ENCODE data around the gene CDCP2.
A peak's percentile ranks its signal among the peaks of the same experiment; 100 is the strongest.
"Not testable (repeated sequence)": the region's sequence is repeated elsewhere in the genome, so short reads cannot be mapped to it uniquely, and the experiment has no call there.

The CDCP2 gene

DNA sequence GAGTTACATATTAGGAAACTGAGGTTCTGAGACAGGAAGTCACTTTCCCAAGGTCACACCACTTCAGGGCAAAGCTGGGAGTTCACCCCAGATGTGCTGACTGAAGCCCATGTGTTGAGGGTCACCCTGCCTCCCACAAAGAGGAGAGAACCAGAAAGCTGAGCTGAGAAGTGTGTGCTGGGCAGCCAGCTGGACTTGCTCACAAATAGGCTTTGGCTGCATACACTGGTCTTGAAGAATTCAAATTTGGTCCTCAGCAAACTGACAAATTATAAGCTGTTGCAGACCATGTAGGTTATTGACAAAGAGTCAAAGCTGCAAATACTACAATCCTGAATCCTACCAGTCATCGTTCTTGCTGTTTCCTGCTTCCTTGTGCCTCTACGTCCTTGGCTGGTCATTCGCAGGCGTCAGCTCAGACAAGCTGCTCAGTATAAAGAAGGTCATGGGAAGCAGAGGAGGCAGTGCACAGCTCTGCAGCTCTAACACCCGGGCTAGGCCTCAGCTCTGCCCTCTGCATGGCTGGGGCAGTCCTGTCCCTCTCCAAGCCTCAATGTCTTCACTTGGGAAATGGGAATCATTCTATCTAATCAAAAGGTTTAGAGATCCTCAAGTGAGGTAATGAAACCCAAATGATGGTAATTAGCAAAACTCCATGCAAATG lies 40.0 kb downstream of the CDCP2 start:
- DNase-seq = no peak

DNA sequence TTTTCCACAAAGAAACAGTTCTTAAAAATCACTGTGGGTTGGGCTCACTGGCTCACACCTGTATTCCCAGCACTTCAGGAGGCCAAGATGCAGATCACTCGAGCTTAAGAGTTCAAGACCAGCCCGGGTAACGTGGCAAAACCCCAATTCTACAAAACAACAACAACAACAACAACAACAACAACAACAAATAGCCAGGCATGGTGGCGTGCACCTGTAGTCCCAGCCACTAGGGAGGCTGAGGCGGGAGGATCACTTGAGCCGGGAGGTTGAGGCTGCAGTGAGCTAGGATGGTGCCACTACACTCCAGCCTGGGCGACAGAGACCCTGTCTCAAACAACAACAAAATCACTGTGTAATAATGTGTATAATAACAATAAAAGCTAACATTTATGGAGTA lies 40.8 kb downstream of the CDCP2 start:
- DNase-seq = no peak

DNA sequence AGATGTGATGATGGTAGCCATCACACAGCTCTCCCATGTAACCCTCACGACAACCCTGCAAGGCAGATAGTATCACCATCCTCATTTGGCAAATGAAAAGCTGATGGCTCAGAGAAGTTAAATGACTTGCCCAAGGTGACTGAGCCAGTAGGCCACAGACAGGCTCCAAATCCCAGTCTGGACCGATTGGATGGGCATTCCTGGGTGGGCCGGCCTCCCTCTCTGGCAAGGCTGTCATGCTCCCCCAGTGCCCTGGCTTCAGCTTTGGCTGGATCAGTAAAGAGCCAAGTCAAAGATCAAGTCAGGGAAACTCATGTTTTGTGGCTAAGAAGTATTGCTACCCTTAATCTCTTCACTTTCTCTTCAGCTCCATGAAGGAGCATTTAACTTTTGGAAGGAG lies 41.2 kb downstream of the CDCP2 start:
- DNase-seq = no peak

DNA sequence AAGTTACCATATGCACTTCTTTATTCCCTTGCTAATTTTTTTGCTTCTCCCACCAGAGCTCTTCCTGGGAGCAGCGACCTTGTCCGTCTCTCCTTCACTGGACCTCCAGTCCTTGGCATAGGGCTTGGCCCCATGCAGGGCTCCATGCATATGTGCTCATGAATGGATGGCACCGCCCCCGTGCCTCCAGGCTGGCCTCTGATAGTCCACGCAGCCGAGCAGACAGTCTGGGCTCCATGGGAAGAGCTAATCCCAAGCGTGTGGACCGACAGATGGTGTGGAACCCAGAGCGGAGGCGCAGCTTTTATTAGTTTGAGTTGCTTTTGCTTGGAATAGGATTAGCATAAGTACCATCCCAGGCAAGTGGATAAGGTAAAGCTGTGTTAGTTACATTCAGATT lies 41.8 kb downstream of the CDCP2 start:
- no peak for DNase-seq

DNA sequence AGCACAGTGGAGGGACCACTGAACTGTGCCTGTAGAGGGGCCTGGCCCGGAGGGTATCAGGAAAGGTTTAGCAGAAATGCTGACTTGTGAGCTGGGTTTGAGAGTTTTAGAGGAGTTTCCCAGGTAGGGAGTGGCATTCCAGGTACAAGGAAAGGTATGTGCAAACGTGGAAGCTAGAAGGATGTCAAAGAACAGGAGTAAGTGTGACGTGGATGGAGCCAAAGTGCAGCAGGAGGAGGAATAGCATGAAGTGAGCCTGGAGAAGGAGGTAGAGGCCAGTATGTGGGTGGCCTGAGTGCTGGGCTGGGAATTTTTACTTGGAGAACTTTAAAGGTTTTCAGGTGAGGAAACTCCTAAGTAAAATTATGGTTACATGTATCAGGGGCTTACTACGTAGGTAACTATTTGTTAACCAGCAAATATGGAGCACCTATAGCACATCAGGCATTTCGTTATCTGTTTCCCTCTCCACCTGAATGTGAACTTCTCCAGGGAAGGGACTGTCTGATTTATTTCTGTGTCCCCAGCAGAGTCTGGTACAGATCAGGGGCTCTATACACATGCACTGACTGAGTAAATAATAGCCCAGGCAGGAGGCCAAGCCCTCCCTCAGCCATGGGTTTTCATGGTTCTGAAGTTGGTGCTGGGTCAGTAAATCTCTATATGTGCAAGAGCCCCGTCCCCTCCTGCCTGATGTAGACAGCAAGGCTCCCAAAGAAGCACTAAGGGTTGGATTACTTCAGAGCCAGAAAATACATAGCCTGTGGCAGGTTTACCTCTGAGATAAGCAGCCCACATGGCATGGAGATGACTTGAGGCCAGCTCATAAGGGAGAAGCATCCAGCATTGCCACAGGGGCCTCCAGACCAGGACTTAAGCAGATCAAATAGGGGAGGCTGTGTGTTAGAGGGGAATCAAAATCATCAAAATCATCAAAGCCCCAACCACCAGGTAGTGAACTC lies 43.4 kb downstream of the CDCP2 start:
- DNase-seq = no peak

DNA sequence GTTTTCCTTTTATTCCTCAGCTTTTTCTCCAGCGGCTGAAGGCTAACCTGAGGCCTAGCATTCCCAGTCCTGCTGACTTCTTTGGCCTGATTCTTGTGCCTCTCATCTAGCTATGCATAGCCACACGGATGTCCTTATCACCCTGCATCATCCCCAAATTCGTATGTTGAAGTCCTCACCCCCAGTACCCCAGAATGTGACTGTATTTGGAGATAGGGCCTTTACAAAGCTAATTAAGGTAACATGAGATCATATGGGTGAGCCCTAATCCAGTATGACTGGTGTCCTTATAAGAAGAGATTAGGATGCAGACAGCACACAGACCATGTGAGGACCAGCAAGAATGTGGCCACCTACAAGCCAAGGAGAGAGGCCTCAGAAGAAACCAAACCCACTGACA lies 44.6 kb downstream of the CDCP2 start:
- no peak for DNase-seq

DNA sequence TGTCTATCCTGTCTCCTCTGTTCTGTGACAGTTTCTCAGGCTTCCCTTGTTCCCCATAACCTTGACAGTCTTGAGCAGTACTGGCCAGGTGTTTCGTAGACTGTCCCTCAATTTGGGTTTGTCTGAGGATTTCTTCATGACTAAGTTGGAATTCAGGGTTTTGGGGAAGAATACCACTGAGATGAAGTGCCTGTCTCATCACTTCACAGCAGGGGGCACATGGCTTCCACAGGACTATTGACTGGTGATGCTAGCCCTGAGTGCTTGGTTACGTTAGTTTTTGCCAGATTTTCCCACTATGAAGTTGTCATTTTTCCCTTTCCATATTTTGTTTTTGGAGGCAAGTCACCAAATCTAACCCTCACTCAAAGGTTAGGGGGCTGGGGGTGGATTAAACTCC lies 45.7 kb downstream of the CDCP2 start:
- no peak for DNase-seq

DNA sequence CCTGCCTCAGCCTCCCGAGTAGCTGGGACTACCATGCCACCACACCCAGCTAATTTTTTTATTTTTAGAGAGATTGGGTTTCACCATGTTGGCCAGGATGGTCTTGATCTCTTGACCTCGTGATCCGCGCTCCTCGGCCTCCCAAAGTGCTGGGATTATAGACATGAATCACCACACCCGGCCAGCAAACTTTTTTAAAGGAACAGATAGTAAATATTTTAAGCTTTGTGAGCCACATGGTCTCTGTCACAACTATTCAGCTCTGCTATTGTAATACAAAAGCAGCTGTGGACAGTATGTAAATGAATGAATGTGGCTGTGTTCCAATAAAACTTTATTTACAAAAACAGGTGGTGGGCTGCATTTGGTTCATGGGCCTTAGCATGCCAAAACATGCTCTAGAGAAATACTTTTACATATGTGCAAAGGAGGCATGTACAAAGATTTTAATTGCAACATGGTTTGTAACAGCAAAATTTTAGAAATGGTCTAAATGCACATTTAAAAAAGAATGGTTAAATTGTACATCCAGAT lies 47.0 kb downstream of the CDCP2 start:
- DNase-seq = no peak

DNA sequence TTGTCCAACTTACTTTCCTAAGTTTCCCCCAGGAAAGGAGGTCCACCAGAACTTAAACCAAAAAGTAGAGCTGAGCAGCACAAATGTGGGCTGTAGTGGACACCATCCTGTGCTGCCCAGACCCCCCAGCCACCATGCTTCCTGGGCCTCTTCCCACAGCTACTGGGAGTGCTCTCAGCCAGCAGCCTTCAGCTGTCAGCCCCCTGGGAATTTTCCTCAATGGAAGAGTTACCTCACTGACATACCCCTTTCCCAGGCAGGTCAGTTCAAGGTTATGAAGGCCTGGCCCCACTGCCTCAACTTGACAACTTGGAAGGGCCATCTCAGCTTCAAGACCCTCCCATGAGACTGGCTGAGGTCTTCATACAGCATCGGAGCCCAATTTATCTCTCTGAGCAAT lies 47.7 kb downstream of the CDCP2 start:
- DNase-seq = no peak

DNA sequence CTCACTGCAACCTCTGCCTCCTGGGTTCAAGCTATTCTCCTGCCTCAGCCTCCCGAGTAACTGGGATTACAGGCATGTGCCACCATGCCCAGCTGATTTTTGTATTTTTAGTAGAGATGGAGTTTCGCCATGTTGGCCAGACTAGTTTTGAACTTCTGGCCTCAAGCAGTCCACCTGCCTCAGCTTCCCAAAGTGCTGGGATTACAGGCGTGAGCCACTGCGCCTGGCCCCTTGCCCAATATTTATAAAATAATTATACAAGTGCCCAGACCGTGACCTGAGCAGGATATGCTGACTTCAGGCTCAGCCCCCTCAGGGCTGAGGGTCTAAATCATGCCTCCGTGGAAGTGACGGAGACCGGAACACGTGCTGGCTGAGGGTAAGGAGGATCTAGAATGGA lies 48.2 kb downstream of the CDCP2 start:
- DNase-seq = not testable (repeated sequence)

DNA sequence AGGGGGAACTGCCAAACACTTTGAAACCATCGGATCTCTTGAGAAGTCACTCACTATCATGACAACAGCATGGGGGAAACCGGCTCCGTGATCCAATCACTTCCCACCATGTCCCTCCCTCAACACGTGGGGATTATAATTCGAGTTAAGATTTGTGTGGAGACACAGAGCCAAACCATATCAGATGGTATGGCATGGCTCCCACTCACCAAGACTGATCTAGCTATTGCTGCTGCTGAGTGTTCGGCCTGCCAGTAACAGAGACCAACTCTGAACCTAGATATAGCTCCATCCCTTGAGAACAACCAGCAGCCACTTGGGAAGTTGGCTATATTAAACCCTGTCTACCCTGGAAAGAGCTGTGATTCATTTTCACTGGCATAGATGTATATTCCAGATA lies 49.4 kb downstream of the CDCP2 start:
- no peak for DNase-seq

DNA sequence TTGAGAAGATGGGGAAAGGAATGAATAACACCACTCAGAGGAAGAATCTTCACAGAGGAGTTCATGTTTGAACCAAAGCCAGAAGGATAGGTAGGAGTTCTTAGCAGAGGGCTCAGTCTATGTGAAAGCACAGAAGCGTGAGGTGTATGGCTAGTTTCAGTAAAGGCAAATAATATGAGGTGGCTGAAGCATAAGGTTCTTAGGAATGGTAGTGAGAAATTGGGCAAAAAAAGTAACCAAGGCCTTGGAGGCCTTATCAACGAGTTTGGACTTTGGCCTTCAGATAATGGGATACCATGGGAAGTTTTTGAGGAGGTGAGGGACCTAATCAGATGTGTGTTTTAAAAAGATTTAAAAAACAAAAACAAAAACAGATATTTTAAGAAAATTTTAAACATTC lies 52.3 kb downstream of the CDCP2 start:
- DNase-seq = no peak

DNA sequence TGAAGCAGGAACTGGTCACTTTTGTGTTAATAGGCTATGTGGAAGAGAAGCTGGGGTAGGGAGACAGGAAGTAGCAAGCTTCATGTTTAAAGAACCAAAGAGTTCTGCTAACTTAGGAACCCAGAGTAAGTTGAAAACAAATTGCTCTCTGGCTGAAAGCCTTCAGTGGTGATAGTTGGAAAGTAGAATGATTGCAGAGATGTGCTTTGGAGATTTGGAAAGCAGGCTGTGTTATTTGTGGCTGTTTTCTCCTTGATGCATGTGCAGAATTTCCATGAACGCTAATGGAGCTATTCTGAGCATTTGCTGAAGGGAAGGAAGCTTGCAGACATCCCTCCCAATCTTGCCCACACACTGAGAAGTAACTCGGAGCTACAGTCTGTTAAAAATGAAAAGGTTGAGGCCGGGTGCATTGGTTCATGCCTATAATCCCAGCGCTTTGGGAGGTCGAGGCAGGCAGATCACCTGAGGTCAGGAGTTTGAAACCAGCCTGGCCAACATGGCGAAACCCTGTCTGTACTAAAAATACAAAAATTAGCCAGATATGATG lies 53.7 kb downstream of the CDCP2 start:
- no peak for DNase-seq

DNA sequence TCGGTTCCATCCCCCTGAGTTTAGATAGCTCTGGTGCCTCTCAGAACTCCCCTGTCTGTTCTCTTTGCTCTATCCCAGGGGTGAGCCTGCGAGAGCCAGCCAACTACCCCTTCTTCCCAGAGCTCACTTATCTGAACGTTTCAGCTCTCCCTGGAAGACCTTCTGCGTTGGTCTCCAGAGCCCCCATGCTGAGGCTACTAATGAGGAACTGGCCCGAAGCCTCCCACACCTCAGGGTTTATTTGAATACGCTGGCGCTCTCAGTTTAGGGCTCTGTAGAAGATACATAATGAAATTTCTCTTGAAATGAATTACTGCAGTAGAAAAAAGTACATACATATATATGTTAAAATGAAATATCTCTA lies 55.9 kb downstream of the CDCP2 start:
- DNase-seq = no peak

DNA sequence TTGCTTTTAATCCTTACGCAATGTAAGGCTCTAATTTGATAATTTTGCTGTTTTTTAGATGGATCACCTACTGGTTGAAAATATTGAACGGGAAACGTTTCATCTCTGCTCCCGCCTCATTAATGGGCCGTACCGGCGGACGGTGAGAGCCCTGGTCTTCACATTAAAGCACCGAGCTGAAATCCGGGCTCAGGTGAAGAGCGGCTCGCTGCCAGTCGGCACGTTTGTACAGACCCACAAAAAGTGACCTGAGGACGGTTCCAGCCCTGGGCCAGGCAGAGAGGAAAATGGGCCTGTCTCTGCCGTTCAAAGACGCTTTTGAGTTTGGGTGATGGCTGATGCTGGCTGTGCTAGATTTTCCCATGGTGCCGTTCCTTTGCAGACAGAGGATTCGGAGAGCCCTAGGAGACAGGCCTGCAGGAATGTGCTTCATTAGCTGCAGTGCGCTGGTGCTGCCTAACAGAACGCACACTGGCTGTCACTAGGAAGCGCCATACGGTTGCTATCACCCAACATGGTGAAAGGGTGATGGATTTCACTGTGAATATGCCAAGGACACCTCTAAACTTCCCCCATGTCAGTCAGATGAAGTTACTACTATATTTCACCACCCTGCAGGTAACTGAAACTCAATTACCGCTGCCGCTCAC lies 56.4 kb downstream of the CDCP2 start:
- DNase-seq = no peak

DNA sequence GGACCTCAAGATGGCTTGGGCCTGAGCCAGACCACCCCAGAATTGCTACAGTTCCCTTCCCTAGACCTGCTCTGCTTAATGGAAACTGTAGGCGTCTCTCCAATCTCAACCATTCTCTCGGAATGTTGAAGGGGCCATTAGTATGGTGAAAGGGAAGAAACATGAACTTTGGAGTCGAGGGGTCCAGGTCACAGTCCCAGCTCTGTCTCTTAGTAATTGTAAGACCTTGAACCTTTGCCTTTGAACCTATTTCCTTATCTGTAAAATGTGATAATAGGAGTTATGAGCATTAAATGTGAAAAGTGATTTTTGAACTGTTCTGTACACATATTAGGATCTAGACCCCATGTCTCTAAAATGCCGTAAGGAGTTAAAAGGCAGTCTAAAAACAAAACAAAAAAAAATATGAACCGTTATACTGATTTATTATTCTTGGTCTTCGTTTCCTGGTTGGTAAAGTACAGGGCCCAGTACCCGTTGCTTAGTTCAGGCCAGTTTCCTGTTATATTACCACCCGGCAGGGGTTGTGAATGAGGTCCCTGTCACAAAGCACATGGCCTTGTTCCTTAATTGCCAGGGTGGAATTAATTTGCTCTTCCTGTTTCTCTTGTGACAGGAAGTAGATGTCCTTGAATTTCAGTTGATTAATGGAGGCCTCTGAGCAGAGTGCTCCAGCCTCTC lies 57.1 kb downstream of the CDCP2 start:
- DNase-seq = peak; percentile 69

DNA sequence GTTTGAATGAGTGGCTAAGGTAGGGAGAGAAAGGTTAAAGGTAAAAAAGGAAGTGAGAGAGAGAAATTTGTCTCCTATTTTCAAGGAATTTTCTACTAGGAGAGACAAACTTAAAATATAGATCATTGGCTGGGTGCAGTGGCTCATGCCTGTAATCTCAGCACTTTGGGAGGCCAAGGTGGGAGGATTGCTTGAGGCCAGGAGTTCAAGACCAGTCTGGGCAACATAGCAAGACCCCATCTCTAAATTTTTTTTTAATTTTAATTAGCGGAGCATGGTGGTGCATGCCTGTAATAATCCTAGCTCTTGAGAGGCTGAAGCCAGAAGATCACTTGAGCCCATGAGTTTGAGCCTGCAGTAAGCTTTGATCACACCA lies 58.1 kb downstream of the CDCP2 start:
- not testable (repeated sequence) for DNase-seq

DNA sequence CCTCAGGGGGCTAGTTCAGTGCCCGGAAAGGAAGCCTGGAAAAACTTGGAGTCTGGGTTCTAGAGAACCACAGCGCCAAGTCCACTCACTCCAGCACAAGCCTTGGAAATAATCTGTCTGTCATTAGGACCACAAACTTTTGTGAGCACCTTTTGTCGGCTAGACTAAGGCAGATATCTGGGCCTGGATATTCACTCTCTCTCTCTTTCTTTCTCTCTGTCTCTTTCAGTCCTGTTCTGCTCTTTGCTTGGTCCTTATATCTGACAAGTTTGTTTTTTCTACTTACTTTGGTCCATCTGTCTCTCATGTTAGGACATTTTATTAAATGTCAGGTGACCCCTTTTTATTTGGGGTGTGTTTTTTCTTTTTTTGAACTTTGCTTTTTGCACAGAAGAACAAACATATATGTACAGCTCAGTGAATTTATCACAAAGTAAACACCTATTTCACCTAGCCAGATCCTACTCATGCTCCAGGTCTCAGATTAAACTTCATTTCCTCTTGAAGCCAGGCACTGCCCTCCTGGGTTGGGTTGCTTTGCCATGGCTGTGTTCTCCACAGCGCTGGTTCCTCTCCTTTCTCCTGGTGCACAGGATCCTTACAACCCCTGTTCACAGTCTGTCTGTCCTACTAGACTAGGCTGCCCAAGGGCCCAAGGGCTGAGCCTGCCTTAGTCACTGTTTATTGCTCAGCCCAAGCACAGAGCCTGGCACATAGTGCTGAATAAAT lies 58.6 kb downstream of the CDCP2 start:
- no peak for DNase-seq

DNA sequence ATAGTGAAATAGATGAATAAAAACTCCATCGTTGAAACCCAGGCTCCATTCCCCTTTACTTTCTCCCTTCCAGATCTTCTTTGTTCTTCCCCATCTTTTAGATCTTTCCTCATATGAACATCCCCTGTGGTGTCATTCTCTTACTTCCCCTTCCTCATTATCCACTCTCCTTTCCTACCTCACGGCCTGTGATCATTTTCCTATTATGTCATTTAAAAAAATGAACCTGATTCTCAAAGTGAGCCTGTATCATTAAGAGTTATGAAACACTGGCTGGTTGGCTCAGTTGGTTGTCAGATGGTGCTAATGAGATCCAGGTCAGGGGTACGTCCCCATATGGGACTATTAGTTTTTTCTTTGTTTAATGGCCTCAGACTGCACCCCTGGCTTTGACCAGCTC lies 61.1 kb downstream of the CDCP2 start:
- no peak for DNase-seq

DNA sequence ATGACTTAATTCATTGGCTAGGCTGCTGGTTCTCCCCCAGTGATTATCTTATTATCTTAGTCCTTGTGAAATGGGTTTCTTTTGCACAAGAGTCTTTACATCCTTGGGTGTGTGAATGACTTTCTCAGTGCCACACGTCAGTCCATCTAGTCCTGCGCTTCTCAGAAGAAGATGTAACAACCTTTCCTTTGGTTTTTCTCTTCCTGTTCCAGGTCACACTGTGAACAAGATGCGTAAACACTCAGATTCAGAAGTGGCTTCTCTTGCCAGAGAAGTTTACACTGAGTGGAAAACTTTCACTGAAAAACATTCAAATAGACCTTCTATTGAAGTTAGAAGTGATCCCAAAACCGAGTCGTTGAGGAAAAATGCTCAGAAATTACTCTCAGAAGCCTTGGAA lies 64.4 kb downstream of the CDCP2 start:
- no peak for DNase-seq

DNA sequence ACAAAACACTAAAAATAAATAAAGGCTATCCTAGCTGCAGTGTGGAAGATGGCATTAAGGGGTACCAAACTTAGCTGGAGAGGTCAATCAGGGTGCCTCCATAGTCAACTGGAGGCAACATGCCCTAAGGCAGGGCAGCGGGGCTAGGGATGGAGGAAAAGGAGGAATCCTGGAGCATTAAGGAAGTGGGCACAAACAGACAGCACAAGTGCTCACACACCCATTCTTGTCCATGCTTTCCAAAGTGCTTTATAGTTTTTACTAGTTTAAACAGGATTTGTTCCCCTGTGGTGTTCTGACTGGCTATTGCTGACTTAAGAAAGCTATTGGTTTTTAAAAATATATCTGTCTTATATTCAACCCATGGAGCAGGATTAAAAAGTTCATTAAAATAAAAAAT lies 66.0 kb downstream of the CDCP2 start:
- DNase-seq = no peak

DNA sequence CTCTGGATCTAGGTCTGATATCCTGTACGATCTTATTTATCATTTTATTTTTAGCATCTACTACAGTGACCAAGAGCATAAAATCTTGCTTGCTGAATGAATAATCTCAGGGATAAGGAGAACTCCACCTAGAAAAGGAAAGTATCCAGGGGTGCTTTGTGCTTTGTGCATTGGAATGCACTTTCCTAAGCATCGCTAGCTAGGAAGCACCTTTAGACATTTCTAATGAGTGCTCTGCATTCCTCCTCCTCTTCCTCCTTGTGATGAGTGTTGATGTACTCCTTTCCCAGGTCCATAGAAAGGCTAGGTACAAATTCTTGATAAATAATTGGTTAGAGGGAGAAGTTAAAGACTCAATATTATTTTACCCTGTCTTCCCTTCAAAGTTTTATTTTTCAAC lies 68.0 kb downstream of the CDCP2 start:
- no peak for DNase-seq
